Transverse colon (tissue), 4 donors: ENCODE results near the gene ATF6. TPM values are rescaled to one million over a fixed set of nuclear protein-coding genes. Genes with fewer than 3 reads are reported as not detected.
"Not testable (repeated sequence)": the region's sequence is repeated elsewhere in the genome, so short reads cannot be mapped to it uniquely, and the experiment has no call there.

Experiments
- DNase-seq: peaks from one replicate; pipeline ENCODE4 v3.0.0-alpha.2; 2019
- H3K27ac ChIP-seq, 4 donors: fragments of 200-600 bp; sonication (generic); 2 replicates each; pipeline ENCODE4 v1.5.1; 2016 to 2018; ENCODE audit warnings: inconsistent platforms in 4 of 4
- H3K27me3 ChIP-seq: fragments of 200-600 bp; sonication (generic); 2 replicates; pipeline ENCODE4 v1.5.1; 2017; ENCODE audit warnings: inconsistent platforms
- H3K36me3 ChIP-seq, 4 donors: fragments of 200-600 bp; sonication (generic); 2 replicates each; pipeline ENCODE4 v1.5.1; 2017 to 2019; ENCODE audit warnings: inconsistent platforms in 4 of 4
- H3K4me1 ChIP-seq, 4 donors: fragments of 200-600 bp; sonication (generic); 2 replicates each; pipeline ENCODE4 v1.5.1; 2017 to 2020; ENCODE audit warnings: inconsistent platforms in 4 of 4
- H3K4me3 ChIP-seq, 4 donors: fragments of 200-600 bp; sonication (generic); 1 replicate in 1 of 4; 2 replicates in 3 of 4; pipeline versions ENCODE4 v1.5.1 to v1.6.1; 2017 to 2019; ENCODE audit warnings: inconsistent platforms in 4 of 4
- H3K9me3 ChIP-seq, 2 donors: fragments of 200-600 bp; sonication (generic); 2 replicates each; pipeline ENCODE4 v1.5.1; 2017 to 2019; ENCODE audit warnings: inconsistent platforms in 2 of 2
- EP300 ChIP-seq: sonication (generic); formaldehyde crosslinking; IDR thresholded peaks from one replicate; pipeline ENCODE4 v1.6.1; 2017; ENCODE audit warnings: antibody characterized with exemption, low read depth
- POLR2A ChIP-seq: fragments of 450-650 bp; IDR thresholded peaks from one replicate; pipeline ENCODE4 v1.6.1; 2016; ENCODE audit warnings: antibody characterized with exemption, mild to moderate bottlenecking, moderate library complexity
- POLR2AphosphoS5 ChIP-seq, 3 donors: sonication (generic); formaldehyde crosslinking; IDR thresholded peaks; one replicate each; pipeline ENCODE4 v1.6.1; 2016; ENCODE audit warnings: antibody characterized with exemption in 3 of 3
- WGBS, 2 donors: methylation state at CpG; one replicate each; pipeline ENCODE4 v1.1.5; 2018; ENCODE audit warnings: low coverage in 1 of 2; 5-methylcytosine and 5-hydroxymethylcytosine counted together
- in situ Hi-C, 4 donors: fragments of 200-750 bp; cut with MboI; loops; one replicate each; pipeline versions ENCODE4 v1.15.0 to v1.15.1; 2017; ENCODE audit warnings: low sequenced_read_pairs in 3 of 4, low pct_ligation_motif_present in 1 of 4, low pct_unique_long_range_greater_than_20kb in 1 of 4
- intact Hi-C: fragments of 100-400 bp; cut with DNase I; formaldehyde crosslinking; loops from one replicate; pipeline ENCODE4 v1.15.1; 2023; ENCODE audit warnings: low total_unique reads
- total RNA-seq, 4 donors: library from RNA; depleted of rRNA; stranded (reverse); fragments of >200 nt; gene quantifications; one replicate each; pipeline ENCODE4 v1.1.0, GENCODE V29; 2016
- TF ChIP-seq, protein P1 (sequence below), 5 experiments: fragments of 200-600 bp in 3 of 5; fragments of 450-650 bp in 2 of 5; sonication (generic) in 3 of 5; IDR thresholded peaks; 1 replicate in 2 of 5; 2 replicates in 3 of 5; pipeline ENCODE4 v1.5.1; 2016 to 2017; ENCODE audit warnings: antibody characterized with exemption in 5 of 5, inconsistent platforms in 3 of 5, mild to moderate bottlenecking in 2 of 5, moderate library complexity in 1 of 5

ATF6 gene
- total RNA-seq, 4 donors from 2014 or later: 10.8 to 45.8 (median 23.0) TPM

DNA sequence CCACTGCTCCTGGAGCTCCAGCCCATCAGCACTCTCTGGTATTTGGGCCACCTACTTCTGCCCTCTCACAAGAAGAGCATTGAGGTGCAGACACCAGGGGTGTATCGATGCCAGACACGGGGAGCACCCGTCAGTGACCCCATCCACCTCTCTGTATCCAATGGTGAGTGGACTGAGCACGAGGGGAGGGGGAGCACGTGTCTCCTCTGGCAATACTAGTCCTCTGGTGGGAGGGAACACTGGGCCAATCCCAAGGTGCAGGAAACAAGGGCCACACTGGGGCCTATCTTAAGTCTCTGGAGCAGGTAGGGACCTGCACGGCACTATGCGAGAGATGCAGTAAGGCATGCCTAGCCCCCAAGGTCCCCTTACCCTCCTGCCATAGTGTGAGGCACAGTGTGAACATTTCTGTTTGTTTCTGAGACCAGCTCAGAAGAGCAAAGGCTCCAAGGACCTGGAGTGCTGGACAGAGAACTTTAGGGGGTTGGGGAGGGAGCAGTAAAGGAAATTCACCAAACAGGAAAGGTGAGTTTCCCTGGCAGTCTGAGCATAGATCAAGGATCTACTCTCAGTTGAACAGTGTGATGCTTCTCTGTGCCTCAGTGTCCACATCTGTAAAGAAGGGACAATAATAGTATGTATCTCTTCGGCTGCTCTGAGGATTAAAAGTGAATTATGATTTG, 42.5 kb upstream of the ATF6 start:
- no peaks in the 10 kb centered on the region for H3K9me3 ChIP-seq
- no peak for DNase-seq
- intact Hi-C loops (no loop called here), in situ Hi-C loops (no loop called here)
- H3K27ac ChIP-seq: no peak overlapping the region
- peaks cover 0 to 22% (median 13%) of the 10 kb centered on the region in 4 donors for H3K4me1 ChIP-seq
- WGBS, 2 donors: 47 to 85% methylated on average over 2 to 8 of the region's 8 CpGs
- H3K27me3 ChIP-seq: peaks cover 47% of the 10 kb centered on the region
- H3K4me3 ChIP-seq: no peak overlapping the region
- H3K36me3 ChIP-seq: no peaks in the 10 kb centered on the region
- TF ChIP-seq EP300 (no peak), POLR2A (no peak), POLR2AphosphoS5 (IDR thresholded peaks at IDR 0.05) (no peak)
- TF ChIP-seq, protein P1, sequence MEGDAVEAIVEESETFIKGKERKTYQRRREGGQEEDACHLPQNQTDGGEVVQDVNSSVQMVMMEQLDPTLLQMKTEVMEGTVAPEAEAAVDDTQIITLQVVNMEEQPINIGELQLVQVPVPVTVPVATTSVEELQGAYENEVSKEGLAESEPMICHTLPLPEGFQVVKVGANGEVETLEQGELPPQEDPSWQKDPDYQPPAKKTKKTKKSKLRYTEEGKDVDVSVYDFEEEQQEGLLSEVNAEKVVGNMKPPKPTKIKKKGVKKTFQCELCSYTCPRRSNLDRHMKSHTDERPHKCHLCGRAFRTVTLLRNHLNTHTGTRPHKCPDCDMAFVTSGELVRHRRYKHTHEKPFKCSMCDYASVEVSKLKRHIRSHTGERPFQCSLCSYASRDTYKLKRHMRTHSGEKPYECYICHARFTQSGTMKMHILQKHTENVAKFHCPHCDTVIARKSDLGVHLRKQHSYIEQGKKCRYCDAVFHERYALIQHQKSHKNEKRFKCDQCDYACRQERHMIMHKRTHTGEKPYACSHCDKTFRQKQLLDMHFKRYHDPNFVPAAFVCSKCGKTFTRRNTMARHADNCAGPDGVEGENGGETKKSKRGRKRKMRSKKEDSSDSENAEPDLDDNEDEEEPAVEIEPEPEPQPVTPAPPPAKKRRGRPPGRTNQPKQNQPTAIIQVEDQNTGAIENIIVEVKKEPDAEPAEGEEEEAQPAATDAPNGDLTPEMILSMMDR (IDR thresholded peaks at IDR 0.05): no peak

GRCh38 chr1:161725258-161725907, 40.7 kb upstream of the ATF6 start:
- intact Hi-C loops, H3K9me3 ChIP-seq, DNase-seq, H3K36me3 ChIP-seq: not testable (repeated sequence)
- in situ Hi-C loops: loop anchor here (25.0 kb wide), 4 partner anchors 88 to 663 kb away; partner anchors contain the start of genes FCGR3B (in 3 of the 4) and ARHGAP30 (in 1 of the 4)
- Histone ChIP-seq H3K27me3 (peaks cover 50% of the 10 kb centered on the region), H3K4me3 (peak overlapping the region; percentile 37 to 73 (median 63)), H3K4me1 (peaks cover 0 to 22% (median 13%) of the 10 kb centered on the region in 4 donors), H3K27ac (peak overlapping the region; percentile 80 to 92 (median 85))
- 49 to 50% methylated on average over 7 to 22 of the region's 22 CpGs for WGBS, 2 donors

DNA sequence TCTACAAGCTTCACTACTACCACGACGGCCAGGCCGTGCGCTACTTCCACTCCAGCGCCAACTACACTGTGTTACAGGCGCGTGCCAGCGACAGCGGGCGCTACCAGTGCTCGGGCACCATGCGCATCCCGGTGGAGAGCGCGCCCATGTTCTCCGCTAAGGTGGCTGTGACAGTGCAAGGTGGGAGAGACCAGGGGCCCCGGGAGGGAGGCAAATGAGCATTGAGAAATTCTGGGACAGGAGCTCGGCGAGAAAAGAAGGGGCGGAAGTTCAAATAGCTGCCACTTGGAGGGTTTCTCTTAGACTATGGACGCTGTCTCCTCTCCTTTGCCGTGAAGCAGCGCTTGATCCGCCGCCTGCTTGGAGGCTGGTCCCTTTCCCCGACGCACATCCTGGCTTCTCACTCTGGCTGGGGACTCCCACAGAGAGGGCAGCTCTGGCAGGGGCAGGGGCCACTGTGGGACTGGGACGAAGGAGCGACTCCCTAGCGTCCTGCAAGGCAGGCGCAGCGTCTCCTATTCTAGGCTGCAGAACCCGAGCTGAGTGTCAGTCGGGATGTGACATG, 40.1 kb upstream of the ATF6 start:
- in situ Hi-C loops: loop anchor here (25.0 kb wide), 4 partner anchors 89 to 664 kb away; partner anchors contain the start of genes FCGR3B (in 3 of the 4) and ARHGAP30 (in 1 of the 4)
- no peaks in the 10 kb centered on the region for H3K36me3 ChIP-seq
- peak overlapping the region; percentile 80 to 92 (median 85) for H3K27ac ChIP-seq
- WGBS, 2 donors: 0% methylated on average over 27 of the region's 34 CpGs; no CpG with 5 or more reads in 1 of the 2 donors
- intact Hi-C loops: no loop called here
- DNase-seq: peak; percentile 40
- H3K9me3 ChIP-seq: no peaks in the 10 kb centered on the region
- peaks cover 56% of the 10 kb centered on the region for H3K27me3 ChIP-seq
- H3K4me3 ChIP-seq: peak overlapping the region; percentile 37 to 73 (median 63)
- H3K4me1 ChIP-seq: peaks cover 0 to 22% (median 13%) of the 10 kb centered on the region in 4 donors
- TF ChIP-seq, protein P1 (IDR thresholded peaks at IDR 0.05): peak in 4 of 5 experiments; percentile 23 to 46 (median 27)
- TF ChIP-seq POLR2AphosphoS5 (IDR thresholded peaks at IDR 0.05): no peak

- intact Hi-C loops: no loop called here
- WGBS, 2 donors: 0% methylated on average over 16 of the region's 83 CpGs; no CpG with 5 or more reads in 1 of the 2 donors
- in situ Hi-C loops: loop anchor here (25.0 kb wide), 4 partner anchors 89 to 664 kb away; partner anchors contain the start of genes FCGR3B (in 3 of the 4) and ARHGAP30 (in 1 of the 4)
Observed at GRCh38 chr1:161726473-161727255, 39.5 kb upstream of the ATF6 start.

More at GRCh38 chr1:161726473-161727255, 39.5 kb upstream of the ATF6 start:
- no peaks in the 10 kb centered on the region for H3K9me3 ChIP-seq
- peaks cover 56% of the 10 kb centered on the region for H3K27me3 ChIP-seq
- H3K27ac ChIP-seq: peak overlapping the region; percentile 80 to 92 (median 85)
- peak; percentile 85 for DNase-seq
- TF ChIP-seq POLR2A: peak; percentile 57
- TF ChIP-seq, protein P1 (IDR thresholded peaks at IDR 0.05): peak in 1 of 5 experiments; percentile 5
- TF ChIP-seq EP300: no peak
- peak; percentile 35 to 68 (median 53) for TF ChIP-seq POLR2AphosphoS5 (IDR thresholded peaks at IDR 0.05)
- H3K4me1 ChIP-seq: peaks cover 0 to 22% (median 13%) of the 10 kb centered on the region in 4 donors
- H3K4me3 ChIP-seq: peak overlapping the region; percentile 37 to 73 (median 63)
- no peaks in the 10 kb centered on the region for H3K36me3 ChIP-seq
